GM23248 (cell line): Measurements from ENCODE around the gene RPTN. TPM values are rescaled to one million over a fixed set of nuclear protein-coding genes. Genes with fewer than 3 reads are reported as not detected.
A peak's percentile ranks its signal among the peaks of the same experiment; 100 is the strongest.

Experiments used
- DNase-seq: peaks from one replicate; pipeline ENCODE4 v3.0.0-alpha.2; 2015
- H2AFZ ChIP-seq: fragments of 200-600 bp; sonication (generic); 2 replicates; pipeline ENCODE4 v1.6.1; 2016; ENCODE audit warnings: antibody characterized with exemption
- H3F3A ChIP-seq: fragments of 200-600 bp; sonication (generic); 2 replicates; pipeline ENCODE4 v1.6.1; 2016; ENCODE audit warnings: mild to moderate bottlenecking, antibody characterized with exemption, mixed run types; ENCODE audit not compliant: insufficient read depth
- H3K27ac ChIP-seq: fragments of 200-600 bp; sonication (generic); 2 replicates; pipeline ENCODE4 v1.5.1; 2016; ENCODE audit warnings: mild to moderate bottlenecking
- H3K27me3 ChIP-seq: fragments of 200-600 bp; sonication (generic); replicated peaks from 2 replicates; pipeline ENCODE4 v1.6.1; 2016; ENCODE audit warnings: mild to moderate bottlenecking; ENCODE audit not compliant: insufficient read depth
- H3K36me3 ChIP-seq: fragments of 200-600 bp; sonication (generic); 2 replicates; pipeline ENCODE4 v1.6.1; 2016; ENCODE audit warnings: low read depth, mild to moderate bottlenecking
- H3K4me1 ChIP-seq: fragments of 200-600 bp; sonication (generic); 2 replicates; pipeline ENCODE4 v1.6.1; 2016; ENCODE audit warnings: mild to moderate bottlenecking; ENCODE audit not compliant: insufficient read depth
- H3K4me2 ChIP-seq: fragments of 200-600 bp; sonication (generic); one replicate; pipeline ENCODE4 v1.6.1; 2016; ENCODE audit warnings: mild to moderate bottlenecking; ENCODE audit not compliant: unreplicated experiment
- H3K4me3 ChIP-seq: fragments of 200-600 bp; sonication (generic); 2 replicates; pipeline ENCODE4 v1.5.1; 2016; ENCODE audit warnings: mild to moderate bottlenecking
- H3K79me2 ChIP-seq: fragments of 200-600 bp; sonication (generic); 2 replicates; pipeline ENCODE4 v1.6.1; 2016; ENCODE audit warnings: mild to moderate bottlenecking; ENCODE audit not compliant: insufficient read depth
- H3K9ac ChIP-seq: fragments of 200-600 bp; sonication (generic); 2 replicates; pipeline ENCODE4 v1.6.1; 2016; ENCODE audit warnings: mild to moderate bottlenecking
- H3K9me2 ChIP-seq: fragments of 200-600 bp; sonication (generic); 2 replicates; pipeline ENCODE4 v1.6.1; 2016; ENCODE audit warnings: mixed run types, mild to moderate bottlenecking, moderate library complexity; ENCODE audit not compliant: insufficient read depth
- H3K9me3 ChIP-seq: fragments of 200-600 bp; sonication (generic); one replicate; pipeline ENCODE4 v1.6.1; 2017; ENCODE audit warnings: low read depth
- H4K20me1 ChIP-seq: fragments of 200-600 bp; sonication (generic); 2 replicates; pipeline ENCODE4 v1.6.0; 2016; ENCODE audit not compliant: insufficient read depth
- EZH2 ChIP-seq: fragments of 200-600 bp; sonication (generic); IDR thresholded peaks from 2 replicates; pipeline ENCODE4 v1.6.1; 2018; ENCODE audit warnings: antibody characterized with exemption, mild to moderate bottlenecking; ENCODE audit not compliant: insufficient read depth, poor library complexity, severe bottlenecking
- EZH2phosphoT487 ChIP-seq: fragments of 200-600 bp; sonication (generic); IDR thresholded peaks from 2 replicates; pipeline ENCODE4 v1.6.1; 2018; ENCODE audit warnings: antibody characterized with exemption, moderate library complexity, mild to moderate bottlenecking, low read depth; ENCODE audit not compliant: insufficient read depth
- WGBS, 2 experiments: methylation state at CpG; one replicate each; pipeline ENCODE4 v1.1.6; 2015 to 2017; ENCODE audit warnings: low lambda C conversion rate in 2 of 2, low coverage in 1 of 2; ENCODE audit errors: missing lambda C conversion rate in 2 of 2; 5-methylcytosine and 5-hydroxymethylcytosine counted together
- in situ Hi-C: fragments of 300-500 bp; cut with MboI; formaldehyde crosslinking; loops from 2 replicates; pipeline ENCODE4 v1.15.0; 2020
- polyA plus RNA-seq: library from polyadenylated mRNA; unstranded; fragments of >200 nt; fragmentation: Nextera tagmentation; extraction: Ambion mirVana; gene quantifications from 2 replicates; pipeline ENCODE4 v1.2.1, GENCODE V29; 2016
- total RNA-seq: library from RNA; depleted of rRNA; stranded (reverse); fragments of >200 nt; shearing (Covaris generic); gene quantifications from 2 replicates; pipeline ENCODE4 v1.2.3, GENCODE V29; 2014

Gene RPTN
- total and polyA plus RNA-seq, 2 experiments from 2014 or later: 0.05 TPM; not detected in 1

DNA sequence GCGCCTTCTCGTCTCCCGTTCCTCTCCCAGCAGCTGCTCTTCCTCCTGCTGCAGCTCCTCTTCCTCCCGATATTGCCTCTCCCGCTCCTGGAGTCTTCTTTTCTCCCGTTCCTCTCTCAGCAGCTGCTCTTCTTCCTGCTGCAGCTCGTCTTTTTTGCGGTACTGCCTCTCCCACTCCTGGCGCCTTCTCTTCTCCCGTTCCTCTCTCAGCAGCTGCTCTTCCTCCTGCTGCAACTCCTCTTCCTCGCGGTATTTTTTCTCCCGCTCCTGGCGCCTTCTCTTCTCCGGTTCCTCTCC lies 49.1 kb downstream of the RPTN start:
- Histone ChIP-seq H2AFZ (peak overlapping the region; percentile 83), H3K4me2 (peak overlapping the region; percentile 99), H3K27ac (no peak overlapping the region), H3K4me1 (peaks cover 7% of the 10 kb centered on the region; the same call in 1 of the 2 replicates), H3K79me2 (no peaks in the 10 kb centered on the region), H3K9me2 (no peaks in the 10 kb centered on the region), H4K20me1 (no peaks in the 10 kb centered on the region), H3K36me3 (no peaks in the 10 kb centered on the region), H3K9ac (no peak overlapping the region), H3K27me3 (peaks cover 62% of the 10 kb centered on the region), H3F3A (peaks cover 15% of the 10 kb centered on the region), H3K9me3 (no peaks in the 10 kb centered on the region), H3K4me3 (peak overlapping the region; percentile 73)
- in situ Hi-C loops: no loop called here
- TF ChIP-seq EZH2phosphoT487: no peak
- TF ChIP-seq EZH2: no peak
- WGBS, 2 experiments: 2 to 3% methylated on average over 8 to 15 of the region's 15 CpGs
- no peak for DNase-seq

DNA sequence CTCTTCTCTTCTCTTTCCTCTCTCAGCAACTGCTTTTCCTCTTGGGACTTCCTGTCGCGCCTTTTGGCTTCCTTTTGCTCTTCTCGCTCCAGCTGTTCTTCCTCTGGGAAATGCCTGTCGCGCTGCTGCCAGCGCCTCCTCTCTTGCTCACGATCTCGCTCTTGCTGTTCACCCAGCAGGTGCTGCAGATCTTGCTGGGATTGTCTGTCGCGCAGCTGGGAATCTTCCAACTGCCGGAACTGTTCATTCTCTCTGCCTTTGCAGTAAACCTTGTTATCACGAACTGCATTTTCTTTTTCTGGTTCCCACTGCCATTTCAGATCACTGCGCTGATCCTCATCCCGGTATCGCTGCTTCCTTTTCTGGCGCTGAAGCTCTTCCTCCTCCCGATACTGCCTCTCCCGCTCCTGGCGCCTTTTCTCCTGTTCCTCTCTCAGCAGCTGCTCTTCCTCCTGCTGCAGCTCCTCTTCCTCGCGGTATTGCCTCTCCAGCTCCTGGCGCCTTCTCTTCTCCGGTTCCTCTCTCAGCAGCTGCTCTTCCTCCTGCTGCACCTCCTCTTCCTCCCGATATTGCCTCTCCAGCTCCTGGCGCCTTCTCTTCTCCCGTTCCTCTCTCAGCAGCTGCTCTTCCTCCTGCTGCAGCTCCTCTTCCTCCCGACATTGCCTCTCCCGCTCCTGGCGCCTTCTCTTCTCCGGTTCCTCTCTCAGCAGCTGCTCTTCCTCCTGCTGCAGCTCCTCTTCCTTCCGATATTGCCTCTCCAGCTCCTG lies 49.6 kb downstream of the RPTN start:
- 2% methylated on average over 19 to 31 of the region's 31 CpGs for WGBS, 2 experiments
- Histone ChIP-seq H4K20me1 (no peaks in the 10 kb centered on the region), H3K4me2 (peak overlapping the region; percentile 99), H3K9ac (no peak overlapping the region), H3K27me3 (peaks cover 62% of the 10 kb centered on the region), H2AFZ (peak overlapping the region; percentile 83), H3K4me3 (peak overlapping the region; percentile 73), H3K9me2 (no peaks in the 10 kb centered on the region), H3F3A (peaks cover 15% of the 10 kb centered on the region), H3K36me3 (no peaks in the 10 kb centered on the region), H3K9me3 (no peaks in the 10 kb centered on the region), H3K4me1 (peaks cover 7% of the 10 kb centered on the region; the same call in 1 of the 2 replicates), H3K27ac (no peak overlapping the region), H3K79me2 (no peaks in the 10 kb centered on the region)
- TF ChIP-seq EZH2phosphoT487: no peak
- TF ChIP-seq EZH2: peak; percentile 44
- DNase-seq: peak; percentile 49
- in situ Hi-C loops: no loop called here

DNA sequence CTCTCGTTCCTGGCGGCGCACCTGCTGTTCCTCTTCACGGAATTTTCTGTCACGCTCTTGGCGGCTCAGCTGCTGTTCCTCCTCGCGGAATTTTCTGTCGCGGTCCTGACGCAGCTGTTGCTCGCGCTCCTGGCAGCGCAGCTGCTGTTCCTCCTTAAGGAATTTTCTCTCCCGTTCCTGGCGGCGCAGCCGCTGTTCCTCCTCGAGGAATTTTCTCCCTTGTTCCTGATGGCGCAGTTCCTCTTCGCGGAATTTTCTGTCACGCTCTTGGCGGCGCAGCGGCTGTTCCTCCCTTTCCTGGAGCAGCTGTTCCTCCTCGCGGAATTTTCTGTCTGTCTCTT lies 50.2 kb downstream of the RPTN start:
- Histone ChIP-seq H3K79me2 (no peaks in the 10 kb centered on the region), H4K20me1 (no peaks in the 10 kb centered on the region), H3K4me3 (peak overlapping the region; percentile 73), H3F3A (peaks cover 15% of the 10 kb centered on the region), H3K4me2 (peak overlapping the region; percentile 99), H2AFZ (peak overlapping the region; percentile 83), H3K9me3 (no peaks in the 10 kb centered on the region), H3K27ac (no peak overlapping the region), H3K9me2 (no peaks in the 10 kb centered on the region), H3K36me3 (no peaks in the 10 kb centered on the region), H3K9ac (no peak overlapping the region), H3K4me1 (peaks cover 7% of the 10 kb centered on the region; the same call in 1 of the 2 replicates), H3K27me3 (peaks cover 62% of the 10 kb centered on the region)
- no peak for TF ChIP-seq EZH2phosphoT487
- TF ChIP-seq EZH2: peak; percentile 59
- 3 to 6% methylated on average over 27 to 28 of the region's 28 CpGs for WGBS, 2 experiments
- in situ Hi-C loops: no loop called here
- peak; percentile 29 for DNase-seq

DNA sequence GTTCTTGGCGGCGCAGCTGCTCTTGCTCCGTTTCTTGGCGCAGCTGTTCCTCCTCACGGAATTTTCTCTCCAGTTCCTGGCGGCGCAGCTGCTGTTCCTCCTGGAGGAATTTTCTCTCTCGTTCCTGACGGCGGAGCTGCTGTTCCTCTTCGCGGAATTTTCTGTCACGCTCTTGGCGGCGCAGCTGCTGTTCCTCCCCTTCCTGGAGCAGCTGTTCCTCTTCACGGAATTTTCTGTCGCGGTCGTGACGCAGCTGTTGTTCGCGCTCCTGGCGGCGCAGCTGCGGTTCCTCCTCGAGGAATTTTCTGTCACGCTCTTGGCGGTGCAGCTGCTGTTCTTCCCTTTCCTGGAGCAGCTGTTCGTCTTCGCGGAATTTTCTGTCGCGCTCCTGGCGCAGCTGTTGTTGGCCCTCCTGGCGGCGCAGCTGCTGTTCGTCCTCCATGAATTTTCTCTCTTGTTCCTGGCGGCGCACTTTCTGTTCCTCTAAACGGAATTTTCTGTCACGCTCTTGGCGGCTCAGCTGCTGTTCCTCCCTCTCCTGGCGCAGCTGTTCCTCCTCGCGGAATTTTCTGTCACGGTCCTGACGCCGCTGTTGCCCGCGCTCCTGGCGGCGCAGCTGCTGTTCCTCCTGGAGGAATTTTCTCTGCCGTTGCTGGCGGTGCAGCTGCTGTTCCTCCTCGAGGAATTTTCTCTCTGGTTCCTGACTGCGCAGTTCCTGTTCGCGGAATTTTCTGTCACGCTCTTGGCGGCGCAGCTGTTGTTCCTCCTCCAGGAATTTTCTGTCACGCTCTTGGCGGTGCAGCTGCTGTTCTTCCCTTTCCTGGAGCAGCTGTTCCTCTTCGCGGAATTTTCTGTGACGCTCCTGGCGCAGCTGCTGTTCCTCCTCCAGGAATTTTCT lies 50.8 kb downstream of the RPTN start:
- 2 to 3% methylated on average over 54 to 67 of the region's 67 CpGs for WGBS, 2 experiments
- Histone ChIP-seq H3K9me2 (no peaks in the 10 kb centered on the region), H3K9ac (no peak overlapping the region), H4K20me1 (no peaks in the 10 kb centered on the region), H3K79me2 (no peaks in the 10 kb centered on the region), H3K9me3 (no peaks in the 10 kb centered on the region), H3K4me1 (peaks cover 7% of the 10 kb centered on the region; the same call in 1 of the 2 replicates), H2AFZ (peak overlapping the region; percentile 83), H3F3A (peaks cover 15% of the 10 kb centered on the region), H3K4me3 (peak overlapping the region; percentile 73), H3K27me3 (peaks cover 61% of the 10 kb centered on the region), H3K36me3 (no peaks in the 10 kb centered on the region), H3K27ac (no peak overlapping the region), H3K4me2 (peak overlapping the region; percentile 99)
- peak; percentile 77 for DNase-seq
- TF ChIP-seq EZH2: peak; percentile 37
- no peak for TF ChIP-seq EZH2phosphoT487
- in situ Hi-C loops: no loop called here
